Uterine smooth muscle cell (primary cell): ENCODE data around the gene ZNF723. TPM values are rescaled to one million over a fixed set of nuclear protein-coding genes. Genes with fewer than 3 reads are reported as not detected.

Experiments used
- total RNA-seq: library from RNA; depleted of rRNA; stranded (reverse); fragments of >200 nt; gene quantifications from 2 replicates; pipeline ENCODE4 v1.2.3, GENCODE V29; 2014

ZNF723 gene
- total RNA-seq = under 0.01 TPM in 1 of 2 replicates, not detected in the other

GRCh38 chr19:22832031-22832762, at the start of gene ZNF723:
TSS of gene ZNF723 (plus strand) at chr19:22832291. CDS start at chr19:22832380, 89 bp downstream.

GRCh38 chr19:22783651-22784410, 48.3 kb upstream of the ZNF723 start, which contains the start of gene ZNF99:
TSS of gene ZNF99 (minus strand) at chr19:22784151. CDS start at chr19:22784016, 135 bp downstream.

Other genes with a start within 250 kb of the ZNF723 start
- gene ZNF492, start 198.0 kb upstream of the ZNF723 start, total RNA-seq = 0.25 and 0.66 TPM in 2 replicates
- gene ZNF99, start 48.1 kb upstream of the ZNF723 start, total RNA-seq = under 0.01 TPM in 1 of 2 replicates, not detected in the other
- gene ZNF728, start 170.9 kb downstream of the ZNF723 start, total RNA-seq = 0.12 TPM in 1 of 2 replicates, not detected in the other